IMR-90 (cell line): Measurements from ENCODE around the gene COL28A1. TPM values are rescaled to one million over a fixed set of nuclear protein-coding genes. Genes with fewer than 3 reads are reported as not detected.

Experiments used
- ATAC-seq: fragments of 200-7000 bp; cut with Tn5 transposase; 2 replicates; pipeline ENCODE4 v1.9.1; 2020; ENCODE audit warnings: low read depth, mild to moderate bottlenecking, moderate library complexity
- BruUV-seq: library from RNA; stranded (reverse); fragments of 400-500 nt; replicated peaks from 2 replicates; lab custom pipeline; 2021; lab: Mats Ljungman, UMichigan
- CTCF ChIA-PET: fragments of 300-600 bp; formaldehyde crosslinking; extraction: SDS; loops from one replicate; lab custom pipeline; 2021; ENCODE audit warnings: antibody characterized with exemption; lab: Yijun Ruan, JAX
- POLR2A ChIA-PET: fragments of 300-600 bp; sonication (Branson Sonifier 250); formaldehyde crosslinking; loops from one replicate; lab custom pipeline; 2022; ENCODE audit warnings: antibody characterized with exemption; ENCODE audit not compliant: unreplicated experiment; lab: Charles Lee
- DNase-seq: peaks from one replicate; pipeline ENCODE4 v3.0.0; 2013
- H2AFZ ChIP-seq: replicated peaks from 2 replicates; pipeline ENCODE3; 2013; ENCODE audit warnings: low read length, mild to moderate bottlenecking; ENCODE audit not compliant: poor library complexity
- H2AK5ac ChIP-seq: 2 replicates; pipeline ENCODE4 v1.6.1; 2013; ENCODE audit warnings: low read depth, low read length, inconsistent platforms
- H2AK9ac ChIP-seq: replicated peaks from 2 replicates; pipeline ENCODE3; 2013; ENCODE audit warnings: mild to moderate bottlenecking, low read depth, low read length, moderate library complexity; ENCODE audit not compliant: poor library complexity
- H2BK120ac ChIP-seq: 2 replicates; pipeline ENCODE4 v1.6.1; 2013; ENCODE audit warnings: low read depth, low read length, inconsistent platforms
- H2BK15ac ChIP-seq: 3 replicates; pipeline ENCODE4 v1.6.1; 2013; ENCODE audit warnings: low read depth, low read length, inconsistent platforms
- H2BK20ac ChIP-seq: 2 replicates; pipeline ENCODE4 v1.6.1; 2013; ENCODE audit warnings: low read depth, mild to moderate bottlenecking, inconsistent platforms, low read length, moderate library complexity
- H2BK5ac ChIP-seq: 2 replicates; pipeline ENCODE4 v1.6.1; 2013; ENCODE audit warnings: mild to moderate bottlenecking, low read depth, low read length, inconsistent platforms; ENCODE audit not compliant: poor library complexity, severe bottlenecking
- H3K14ac ChIP-seq: replicated peaks from 2 replicates; pipeline ENCODE4 v1.6.1; 2013; ENCODE audit warnings: low read depth, low read length, inconsistent platforms
- H3K18ac ChIP-seq: 2 replicates; pipeline ENCODE4 v1.6.1; 2013; ENCODE audit warnings: low read depth, low read length, control low read depth
- H3K23ac ChIP-seq: 2 replicates; pipeline ENCODE4 v1.6.1; 2013; ENCODE audit warnings: low read depth, low read length, inconsistent platforms
- H3K27ac ChIP-seq: 2 replicates; pipeline ENCODE4 v1.5.1; 2013; ENCODE audit warnings: mild to moderate bottlenecking, control low read depth, low read length; ENCODE audit not compliant: insufficient read depth
- H3K27me3 ChIP-seq: 2 replicates; pipeline ENCODE4 v1.6.1; 2013; ENCODE audit warnings: low read length; ENCODE audit not compliant: control insufficient read depth, insufficient read depth
- H3K36me3 ChIP-seq: 2 replicates; pipeline ENCODE4 v1.6.1; 2013; ENCODE audit warnings: low read length, mixed read lengths; ENCODE audit not compliant: control insufficient read depth, insufficient read depth
- H3K4ac ChIP-seq: 2 replicates; pipeline ENCODE4 v1.6.1; 2013; ENCODE audit warnings: low read depth, low read length, inconsistent platforms
- H3K4me1 ChIP-seq: 2 replicates; pipeline ENCODE4 v1.6.1; 2013; ENCODE audit warnings: low read length, mixed read lengths; ENCODE audit not compliant: control insufficient read depth, insufficient read depth
- H3K4me2 ChIP-seq: 2 replicates; pipeline ENCODE4 v1.6.1; 2013; ENCODE audit warnings: low read depth, mild to moderate bottlenecking, control low read depth, low read length, moderate library complexity
- H3K4me3 ChIP-seq: 2 replicates; pipeline ENCODE4 v1.5.1; 2013; ENCODE audit warnings: low read depth, mild to moderate bottlenecking, control low read depth, low read length, moderate library complexity; ENCODE audit not compliant: insufficient read depth
- H3K56ac ChIP-seq: 2 replicates; pipeline ENCODE4 v1.6.1; 2013; ENCODE audit warnings: low read length, inconsistent platforms; ENCODE audit not compliant: insufficient read depth; ENCODE audit errors: extremely low read depth
- H3K79me1 ChIP-seq, 2 experiments: 2 replicates each; pipeline ENCODE4 v1.6.1; 2013; ENCODE audit warnings: low read length in 2 of 2, inconsistent platforms in 1 of 2, low read depth in 1 of 2
- H3K9ac ChIP-seq: 2 replicates; pipeline ENCODE4 v1.6.1; 2013; ENCODE audit warnings: low read depth, low read length, control low read depth
- H3K9me1 ChIP-seq: 2 replicates; pipeline ENCODE4 v1.6.1; 2013; ENCODE audit warnings: low read length, inconsistent platforms; ENCODE audit not compliant: insufficient read depth
- H3K9me3 ChIP-seq: 2 replicates; pipeline ENCODE4 v1.6.1; 2013; ENCODE audit warnings: low read length; ENCODE audit not compliant: control insufficient read depth, insufficient read depth
- H4K20me1 ChIP-seq: 2 replicates; pipeline ENCODE4 v1.6.1; 2013; ENCODE audit warnings: low read length, inconsistent platforms; ENCODE audit not compliant: insufficient read depth
- H4K5ac ChIP-seq: 2 replicates; pipeline ENCODE4 v1.6.1; 2013; ENCODE audit warnings: mild to moderate bottlenecking, low read depth, low read length, control low read depth
- H4K8ac ChIP-seq, 2 experiments: 2 replicates each; pipeline ENCODE4 v1.6.1; 2013; ENCODE audit warnings: low read depth in 2 of 2, low read length in 2 of 2, control low read depth in 1 of 2, inconsistent platforms in 1 of 2
- H4K91ac ChIP-seq: 2 replicates; pipeline ENCODE4 v1.6.1; 2013; ENCODE audit warnings: low read depth, low read length, inconsistent platforms; ENCODE audit not compliant: insufficient read depth
- MXI1 ChIP-seq: IDR thresholded peaks from 2 replicates; pipeline ENCODE4 v1.6.1; 2012; ENCODE audit warnings: low read depth, mild to moderate bottlenecking, low read length, moderate library complexity, borderline replicate concordance
- RCOR1 ChIP-seq: IDR thresholded peaks from 2 replicates; pipeline ENCODE4 v1.6.1; 2012; ENCODE audit warnings: mild to moderate bottlenecking, low read length, improper control_type of control experiment; ENCODE audit not compliant: insufficient replicate concordance
- WGBS, 2 experiments: methylation state at CpG; one replicate each; pipeline versions ENCODE4 v1.1.5 to v1.1.7; 2013; ENCODE audit warnings: missing lambda C conversion rate in 2 of 2; ENCODE audit not compliant: insufficient read length in 1 of 2; ENCODE audit errors: extremely low coverage in 2 of 2; 5-methylcytosine and 5-hydroxymethylcytosine counted together
- dilution Hi-C: fragments of 300-500 bp; cut with HindIII; formaldehyde crosslinking; loops from one replicate; pipeline ENCODE4 v1.14.3; 2018; ENCODE audit warnings: low sequenced_read_pairs; ENCODE audit not compliant: unreplicated experiment
- in situ Hi-C: fragments of 300-500 bp; cut with MboI; formaldehyde crosslinking; loops from 3 replicates; pipeline ENCODE4 v1.14.3; 2019; ENCODE audit warnings: low sequenced_read_pairs, inconsistent platforms, mixed read lengths
- intact Hi-C: fragments of 100-400 bp; cut with micrococcal nuclease; formaldehyde crosslinking; loops from 2 replicates; pipeline ENCODE4 v1.10.0; 2022
- polyA plus RNA-seq, 3 experiments: library from polyadenylated mRNA; depleted of rRNA; stranded (reverse); fragments of >200 nt; gene quantifications; 2 replicates each; pipeline ENCODE4 v1.2.3, GENCODE V29; 2012; ENCODE audit warnings: low replicate concordance in 1 of 3
- total RNA-seq: library from RNA; depleted of rRNA; stranded (reverse); fragments of >200 nt; gene quantifications from 2 replicates; pipeline ENCODE4 v1.2.3, GENCODE V29; 2012

Gene COL28A1
- total and polyA plus RNA-seq, 2 of the 4 experiments (the other 2 are of a cell fraction): under 0.01 to 0.05 TPM

GRCh38 chr7:7517754-7518153 lies 17.9 kb downstream of the COL28A1 start:
- no peak overlapping the region for H3K18ac ChIP-seq
- H3K23ac ChIP-seq: no peak overlapping the region
- ChIA-PET CTCF (no interaction called here), POLR2A (no interaction called here)
- H3K4me1 ChIP-seq: peaks cover 2% of the 10 kb centered on the region; the same call in 1 of the 2 replicates
- H3K9me1 ChIP-seq: no peaks in the 10 kb centered on the region
- no peak overlapping the region for H2BK20ac ChIP-seq
- H4K8ac ChIP-seq: no peak overlapping the region
- H2BK120ac ChIP-seq: no peak overlapping the region
- H3K9me3 ChIP-seq: no peaks in the 10 kb centered on the region
- H3K79me1 ChIP-seq: no peaks in the 10 kb centered on the region
- no peak for DNase-seq
- H3K9ac ChIP-seq: no peak overlapping the region
- H2BK5ac ChIP-seq: no peak overlapping the region
- no CpG with 5 or more reads among the region's 3 CpGs for WGBS, 2 experiments
- no peak overlapping the region for H4K5ac ChIP-seq
- no peak overlapping the region for H3K4ac ChIP-seq
- H2AFZ ChIP-seq: no peak overlapping the region
- H3K27me3 ChIP-seq: no peaks in the 10 kb centered on the region
- no peak overlapping the region for H3K56ac ChIP-seq
- H4K91ac ChIP-seq: no peak overlapping the region
- BruUV-seq: no TSS peak
- ATAC-seq: no peak
- H3K4me3 ChIP-seq: no peak overlapping the region
- H3K27ac ChIP-seq: no peak overlapping the region
- no peak for TF ChIP-seq MXI1
- TF ChIP-seq RCOR1: no peak
- H4K20me1 ChIP-seq: no peaks in the 10 kb centered on the region
- intact Hi-C loops: no loop called here
- no peak overlapping the region for H2BK15ac ChIP-seq
- no peak overlapping the region for H2AK5ac ChIP-seq
- H2AK9ac ChIP-seq: no peak overlapping the region
- in situ Hi-C loops: no loop called here
- no peak overlapping the region for H3K4me2 ChIP-seq
- dilution Hi-C loops: no loop called here
- H3K36me3 ChIP-seq: no peaks in the 10 kb centered on the region
- no peak overlapping the region for H3K14ac ChIP-seq
